GM21786 (cell line): ENCODE data around the gene MTMR2.
"Not testable (repeated sequence)": the region's sequence is repeated elsewhere in the genome, so short reads cannot be mapped to it uniquely, and the experiment has no call there.

Experiments used
- ATAC-seq: cut with Tn5 transposase; IDR thresholded peaks from one replicate; pipeline ENCODE4 v1.9.1; 2021; ENCODE audit not compliant: unreplicated experiment

The MTMR2 gene

DNA sequence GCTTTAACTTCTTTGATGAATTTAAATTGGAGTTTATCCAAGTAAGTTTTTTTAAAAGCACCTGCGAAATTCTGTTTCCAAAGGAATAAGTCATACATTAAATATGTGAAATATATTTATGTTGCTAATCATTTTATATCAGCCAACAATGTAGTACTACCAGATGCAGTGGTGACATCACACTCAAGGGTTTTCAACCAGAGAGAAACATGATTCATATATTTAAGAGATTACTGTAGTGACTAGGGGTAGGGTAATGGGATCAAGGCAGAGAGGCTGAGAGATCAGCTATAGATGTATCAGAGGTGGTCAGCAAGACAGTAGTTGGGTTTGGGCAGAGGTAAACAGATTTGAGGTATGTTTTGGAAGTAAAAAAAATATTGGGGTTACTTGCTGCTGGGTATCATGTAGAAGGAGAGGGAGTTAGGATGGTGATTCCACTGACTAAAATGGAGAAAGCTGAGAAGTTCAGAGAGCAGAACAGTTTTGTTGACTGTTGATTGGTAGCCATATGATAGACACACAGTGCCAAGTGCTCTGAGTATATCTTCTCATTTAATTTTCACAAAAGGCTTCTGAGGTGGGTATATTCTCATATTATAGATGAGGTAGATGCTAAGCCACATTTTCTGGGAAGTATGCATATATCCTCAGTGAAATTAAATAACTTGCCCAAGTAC lies 94.2 kb downstream of the MTMR2 start:
- no peak for ATAC-seq

DNA sequence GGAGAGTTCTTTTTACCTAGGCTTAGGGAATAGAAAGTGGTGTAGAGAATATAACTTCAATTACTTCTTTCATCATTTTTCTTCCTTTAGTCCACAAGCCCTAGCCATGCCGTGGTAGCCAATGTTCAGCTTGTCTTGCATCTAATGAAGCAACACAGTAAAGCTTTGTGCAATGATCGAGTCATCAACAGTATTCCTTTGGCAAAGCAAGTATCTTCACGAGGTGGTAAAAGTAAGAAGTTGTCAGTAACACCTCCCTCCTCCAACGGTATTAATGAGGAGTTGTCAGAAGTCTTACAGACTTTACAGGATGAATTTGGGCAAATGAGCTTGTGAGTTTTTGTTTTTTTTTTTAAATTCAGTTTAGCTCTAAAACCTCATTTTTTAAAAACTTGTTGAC lies 96.2 kb downstream of the MTMR2 start:
- no peak for ATAC-seq

DNA sequence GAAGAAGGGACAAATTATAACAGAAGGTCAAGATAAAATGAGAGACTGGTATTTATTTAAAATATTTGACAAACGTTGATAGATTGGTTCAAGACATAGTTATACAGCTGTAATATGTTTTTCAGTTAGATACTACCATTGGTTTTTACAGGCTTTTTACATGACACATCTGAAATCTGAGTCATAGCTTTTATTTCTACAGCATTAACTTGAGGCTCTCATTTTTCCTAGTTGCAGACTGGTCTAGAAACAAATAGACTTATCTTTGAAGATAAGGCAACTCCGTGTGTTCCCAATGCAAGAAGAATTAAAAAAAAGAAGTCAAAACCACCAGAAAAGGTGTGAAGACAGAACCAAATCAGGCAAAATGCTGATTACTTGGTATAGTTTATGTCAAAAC lies 102.3 kb downstream of the MTMR2 start:
- no peak for ATAC-seq

DNA sequence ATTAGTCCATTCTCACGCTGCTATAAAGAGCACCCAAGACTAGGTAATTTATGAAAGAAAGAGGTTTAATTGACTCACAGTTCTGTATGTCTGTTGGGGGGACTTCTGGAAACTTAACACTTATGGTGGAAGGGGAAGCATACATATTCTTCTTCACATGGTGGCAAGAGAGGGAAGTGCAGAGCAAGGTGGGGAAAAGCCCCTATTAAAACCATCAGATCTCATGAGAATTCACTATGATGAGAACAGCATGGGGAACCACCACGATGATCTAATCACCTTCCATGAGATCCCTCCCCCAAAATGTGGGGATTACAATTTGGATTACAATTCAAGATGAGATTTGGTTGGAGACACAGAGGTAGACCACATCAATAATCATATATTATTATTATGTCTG lies 107.9 kb downstream of the MTMR2 start:
- ATAC-seq = no peak

DNA sequence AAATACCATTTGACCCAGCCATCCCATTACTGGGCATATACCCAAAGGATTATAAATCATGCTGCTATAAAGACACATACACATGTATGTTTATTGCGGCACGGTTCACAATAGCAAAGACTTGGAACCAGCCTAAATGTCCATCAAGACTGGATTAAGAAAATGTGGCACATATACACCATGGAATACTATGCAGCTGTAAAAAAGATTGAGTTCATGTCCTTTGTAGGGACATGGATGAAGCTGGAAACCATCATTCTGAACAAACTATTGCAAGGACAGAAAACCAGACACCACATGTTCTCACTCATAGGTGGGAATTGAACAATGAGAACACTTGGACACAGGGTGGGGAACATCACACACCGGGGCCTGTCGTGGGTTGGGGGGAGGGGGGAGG lies 112.9 kb downstream of the MTMR2 start:
- not testable (repeated sequence) for ATAC-seq

DNA sequence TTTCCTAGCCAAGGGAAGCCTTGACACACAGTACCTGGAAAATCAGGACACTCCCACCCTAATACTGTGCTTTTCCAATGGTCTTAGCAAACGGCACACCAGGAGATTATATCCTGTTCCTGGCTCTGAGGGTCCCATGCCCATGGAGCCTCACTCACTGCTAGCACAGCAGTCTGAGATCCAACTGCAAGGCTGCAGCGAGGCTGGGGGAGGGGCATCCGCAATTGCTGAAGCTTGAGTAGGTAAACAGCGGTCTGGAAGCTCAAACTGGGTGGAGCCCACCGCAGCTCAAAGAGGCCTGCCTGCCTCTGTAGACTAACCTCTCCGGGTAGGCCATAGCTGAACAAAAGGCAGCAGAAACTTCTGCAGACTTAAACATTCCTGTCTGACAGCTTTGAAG lies 117.4 kb downstream of the MTMR2 start:
- not testable (repeated sequence) for ATAC-seq

DNA sequence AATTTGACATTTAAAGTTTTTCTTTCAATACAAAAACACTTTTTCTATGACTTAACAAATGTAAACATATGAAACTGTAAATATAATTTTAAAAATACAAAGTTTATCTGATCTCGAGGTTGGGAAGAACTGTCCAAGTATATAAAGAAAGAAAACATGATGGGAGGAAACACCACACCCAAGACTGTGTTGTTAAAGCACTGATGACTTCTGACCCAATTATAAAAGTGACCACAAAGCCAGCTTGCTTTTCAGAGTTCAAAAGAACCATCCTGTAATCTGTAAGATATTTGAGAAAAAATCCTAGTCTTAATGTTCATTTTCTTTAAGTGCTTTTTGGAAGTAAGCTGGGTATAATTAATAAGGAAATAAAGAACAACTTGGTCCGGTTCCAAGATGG lies 118.0 kb downstream of the MTMR2 start:
- no peak for ATAC-seq

DNA sequence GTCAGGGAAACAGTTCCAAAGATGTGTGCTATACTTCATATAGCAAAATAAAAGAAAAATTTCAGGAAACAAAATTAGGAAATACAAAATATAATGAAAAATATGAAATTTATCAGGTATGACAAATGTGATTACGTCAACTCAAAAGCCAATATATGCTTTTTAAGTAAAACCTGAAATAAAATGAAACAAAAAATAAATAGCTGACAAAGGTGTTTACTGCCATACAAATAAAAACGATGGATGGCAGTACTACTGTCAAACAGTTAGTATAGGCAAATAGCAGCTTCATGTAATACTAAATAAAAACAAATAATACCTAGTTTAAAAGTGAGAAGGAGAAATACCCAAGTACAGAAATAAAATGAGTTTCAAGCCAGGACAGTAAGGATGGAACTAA lies 119.9 kb downstream of the MTMR2 start:
- no peak for ATAC-seq

DNA sequence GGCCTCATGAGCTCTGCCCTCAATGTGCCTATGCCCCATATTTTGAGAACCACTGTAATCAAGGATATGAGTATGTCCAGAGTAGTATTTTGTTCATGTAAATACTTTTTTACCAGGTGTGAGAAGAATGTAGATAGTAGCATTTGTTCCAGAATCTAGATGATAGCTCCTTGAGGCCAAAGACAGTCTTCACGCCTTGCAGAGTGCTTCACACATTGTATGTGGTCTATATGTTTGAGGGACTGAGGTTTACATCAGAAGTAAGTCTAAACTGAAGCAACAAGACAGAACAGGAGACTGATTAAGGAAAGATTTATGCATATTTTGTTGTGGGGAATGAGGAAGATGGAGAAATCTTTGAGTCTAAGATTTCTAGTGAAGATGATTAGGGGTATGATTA lies 121.1 kb downstream of the MTMR2 start:
- ATAC-seq = no peak

DNA sequence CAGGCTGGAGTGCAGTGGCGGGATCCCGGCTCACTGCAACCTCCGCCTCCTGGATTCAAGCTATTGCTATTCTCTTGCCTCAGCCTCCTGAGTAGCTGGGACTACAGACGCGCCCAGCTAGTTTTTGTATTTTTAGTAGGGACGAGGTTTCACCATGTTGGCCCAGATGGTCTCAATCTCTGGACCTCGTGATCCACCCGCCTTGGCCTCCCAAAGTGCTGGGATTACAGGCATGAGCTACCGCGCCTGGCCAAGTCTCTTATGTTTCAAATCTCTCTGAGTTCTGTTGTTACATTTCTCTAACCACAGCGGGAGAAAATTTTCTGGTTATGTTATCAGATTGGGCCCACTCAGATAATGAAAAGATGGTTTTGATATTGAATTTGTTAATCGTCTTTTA lies 123.5 kb downstream of the MTMR2 start:
- no peak for ATAC-seq

DNA sequence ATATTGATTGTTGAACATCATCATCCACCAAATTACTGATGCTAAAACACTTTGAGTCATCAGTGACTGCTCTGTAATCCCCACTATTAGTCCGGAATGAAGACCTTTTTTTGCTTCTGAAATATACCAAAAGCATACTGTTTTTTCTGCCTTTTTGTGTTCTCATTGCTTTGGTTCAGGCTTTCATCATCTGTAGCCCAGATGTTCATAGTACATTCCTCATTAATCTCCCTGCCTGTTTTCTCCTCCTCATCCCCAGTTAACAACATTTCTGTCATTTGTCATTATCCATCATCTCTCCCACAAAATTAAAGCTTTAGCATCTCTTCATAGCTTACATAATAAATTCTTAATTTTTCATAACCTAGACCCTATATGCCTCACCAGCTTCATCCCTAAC lies 124.4 kb downstream of the MTMR2 start:
- ATAC-seq = no peak

DNA sequence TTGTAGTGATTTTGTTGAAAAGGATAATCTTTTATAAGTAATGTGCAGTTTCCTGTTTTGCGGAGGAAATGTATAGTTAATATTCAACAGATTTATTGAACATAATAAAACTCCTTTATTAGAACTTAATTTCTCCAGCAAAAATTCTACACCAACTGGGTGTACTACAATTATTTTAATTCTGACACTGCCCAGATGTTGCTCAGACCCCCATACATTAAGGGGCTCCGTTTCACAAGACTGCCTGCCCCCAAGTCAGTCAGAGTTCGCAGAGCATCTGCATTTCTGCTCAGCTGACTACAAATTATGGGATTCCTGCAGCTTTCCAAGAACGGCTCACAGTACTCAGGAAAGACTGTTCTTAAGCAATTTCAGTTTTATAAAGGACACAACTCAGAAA lies 127.4 kb downstream of the MTMR2 start:
- no peak for ATAC-seq

DNA sequence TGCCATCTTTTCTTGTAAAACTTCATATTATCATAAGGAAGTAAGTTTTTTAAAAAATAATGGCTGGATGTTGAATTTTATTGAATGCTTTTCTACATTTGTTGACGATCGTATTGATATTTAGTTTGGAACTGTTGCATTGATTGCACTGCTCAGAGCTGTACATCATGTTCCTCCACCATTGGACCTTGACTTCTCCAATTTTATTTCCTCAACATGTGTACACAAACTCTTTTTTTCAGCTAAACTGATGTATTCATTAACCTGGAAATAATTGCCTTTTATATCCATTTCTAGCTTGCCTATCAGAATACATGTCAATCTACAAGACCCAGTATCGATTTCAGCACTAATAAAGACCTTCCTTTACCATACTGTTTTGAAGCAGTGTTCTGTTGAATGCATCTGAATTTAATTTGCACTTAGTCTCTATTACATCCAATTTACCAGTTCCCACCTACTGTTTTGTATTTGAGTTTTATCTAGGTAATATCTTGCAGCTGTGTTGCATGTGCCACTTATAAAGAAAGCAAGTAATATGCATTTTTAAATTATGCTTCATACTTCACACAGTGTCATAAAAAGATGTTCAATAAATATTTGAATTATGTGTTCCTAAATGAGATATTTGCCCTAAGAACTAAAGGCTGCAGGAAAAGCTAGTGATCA lies 128.1 kb downstream of the MTMR2 start:
- ATAC-seq = no peak

DNA sequence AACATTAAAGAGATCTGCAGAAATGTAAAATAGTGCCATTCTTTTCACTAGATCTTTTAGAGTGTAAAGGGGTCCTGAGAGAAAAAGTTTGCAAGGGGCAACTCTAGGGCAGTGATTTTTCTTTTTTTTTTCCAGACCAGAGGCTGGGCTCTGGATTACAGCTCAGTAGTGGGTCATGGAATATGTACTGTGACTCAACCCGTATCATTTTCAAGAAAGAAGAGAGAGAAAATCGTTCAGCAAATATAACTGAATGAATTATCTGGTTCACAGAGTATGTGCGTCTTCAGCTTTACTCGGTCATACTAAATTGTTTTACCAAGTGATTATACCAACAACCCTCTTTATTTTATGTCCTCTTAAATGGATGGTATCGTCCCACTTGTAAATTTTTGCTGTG lies 129.8 kb downstream of the MTMR2 start:
- ATAC-seq = no peak

DNA sequence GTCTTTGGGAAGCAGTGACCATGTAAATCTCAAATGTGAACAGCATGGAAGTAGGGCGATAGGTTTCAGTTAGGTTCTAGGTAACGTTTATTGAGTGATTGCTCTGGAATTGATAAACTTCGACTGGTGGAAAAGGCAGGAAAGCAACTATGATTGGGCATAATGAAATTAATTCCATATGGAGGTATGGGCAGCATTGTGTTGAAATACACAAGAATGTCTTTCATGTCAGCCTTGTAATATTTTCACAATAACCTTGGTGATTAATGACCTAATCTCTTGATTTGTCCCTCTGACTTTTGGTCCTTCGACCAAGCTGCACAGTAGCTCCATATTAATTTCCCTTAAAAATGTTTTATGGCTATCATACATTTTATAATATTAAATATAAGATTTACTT lies 130.8 kb downstream of the MTMR2 start:
- ATAC-seq = no peak

DNA sequence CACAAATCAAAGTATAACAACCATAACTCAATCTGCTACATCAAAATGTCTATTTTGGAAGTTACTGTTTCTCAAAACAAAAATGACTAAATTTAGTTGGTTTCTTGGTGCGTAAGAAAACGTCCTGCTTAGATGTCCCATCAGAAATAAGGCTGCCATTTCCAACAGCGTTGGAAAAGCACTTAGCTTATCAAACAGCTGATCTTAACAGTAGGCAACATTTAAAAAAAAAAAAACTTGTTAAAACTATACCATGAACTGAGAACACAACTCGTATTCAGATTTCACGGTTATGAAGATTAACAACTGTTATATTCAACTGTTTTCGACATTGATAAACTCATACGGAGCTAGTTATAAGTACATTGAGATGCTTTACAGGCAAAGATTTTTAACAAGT lies 131.2 kb downstream of the MTMR2 start:
- ATAC-seq = no peak

DNA sequence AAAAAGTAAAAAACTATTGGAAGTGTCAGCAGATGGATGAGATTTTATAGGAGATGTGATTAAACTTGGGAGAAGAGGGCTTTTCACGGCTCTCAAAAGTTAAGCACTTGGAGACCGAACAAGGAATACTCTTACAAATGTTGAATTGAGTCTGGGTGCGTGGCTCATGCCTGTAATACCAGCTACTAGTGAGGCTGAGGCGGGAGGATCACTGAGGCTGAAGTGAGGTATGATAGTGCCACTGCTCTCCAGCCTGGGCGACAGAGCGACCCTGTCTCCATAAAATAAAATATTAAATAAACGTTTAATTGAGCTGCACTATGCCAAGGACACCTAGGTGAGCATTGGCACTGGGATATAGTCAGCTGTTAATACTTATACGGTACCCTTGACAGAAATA lies 131.7 kb downstream of the MTMR2 start:
- ATAC-seq = no peak

DNA sequence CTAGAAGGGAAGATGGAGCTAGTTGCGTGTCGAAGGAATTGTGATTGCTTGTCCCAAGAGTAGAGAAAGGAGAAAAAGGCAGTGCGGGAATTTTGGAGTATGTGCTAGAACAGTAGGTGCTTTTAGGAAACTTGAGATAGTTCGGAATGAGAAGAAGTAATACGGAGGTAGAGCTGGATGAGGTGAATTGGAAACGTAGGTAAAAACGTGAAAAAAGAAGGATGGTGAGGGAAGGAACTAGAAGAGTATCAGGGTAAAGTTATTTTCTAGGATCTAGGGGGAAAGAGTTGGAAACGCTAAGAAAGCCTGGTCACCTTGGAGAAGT lies 132.2 kb downstream of the MTMR2 start:
- ATAC-seq = no peak

DNA sequence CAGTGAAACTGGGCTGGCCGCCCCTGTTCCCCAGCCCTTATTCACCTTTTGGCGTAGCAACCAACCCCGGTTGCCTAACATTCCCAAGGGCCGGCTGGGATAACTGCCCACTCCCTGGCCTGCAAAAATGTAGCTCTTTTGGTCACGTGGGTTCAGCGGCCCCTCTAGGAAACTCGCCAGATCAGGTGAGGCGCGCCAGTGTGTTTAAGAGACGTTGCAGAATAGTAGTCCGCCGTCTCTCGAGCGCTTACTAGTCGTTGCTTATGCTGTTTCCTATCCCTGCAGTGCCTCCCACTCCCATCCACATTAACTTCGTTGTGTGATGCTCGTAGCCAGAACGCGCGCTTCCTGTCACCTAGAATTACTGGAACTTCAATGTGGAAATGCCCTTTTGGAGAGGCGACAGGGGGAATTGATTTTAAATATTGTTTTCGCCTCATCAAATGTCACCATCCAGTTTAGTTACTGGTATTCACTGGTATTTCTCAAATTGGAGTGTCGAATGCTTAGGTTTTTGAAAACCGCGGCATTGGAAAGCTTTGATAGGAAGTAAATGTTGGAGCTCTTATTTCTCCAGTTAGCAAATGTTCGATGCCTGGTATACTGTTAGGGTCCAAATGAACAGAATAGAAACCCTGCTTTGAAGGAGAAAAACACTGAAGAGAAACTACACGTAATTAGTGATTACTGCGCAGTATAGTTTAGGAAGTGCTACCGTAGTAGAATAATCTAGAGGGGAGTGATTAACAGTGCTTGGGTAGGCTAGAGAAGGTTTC lies 132.8 kb downstream of the MTMR2 start:
- ATAC-seq = no peak

DNA sequence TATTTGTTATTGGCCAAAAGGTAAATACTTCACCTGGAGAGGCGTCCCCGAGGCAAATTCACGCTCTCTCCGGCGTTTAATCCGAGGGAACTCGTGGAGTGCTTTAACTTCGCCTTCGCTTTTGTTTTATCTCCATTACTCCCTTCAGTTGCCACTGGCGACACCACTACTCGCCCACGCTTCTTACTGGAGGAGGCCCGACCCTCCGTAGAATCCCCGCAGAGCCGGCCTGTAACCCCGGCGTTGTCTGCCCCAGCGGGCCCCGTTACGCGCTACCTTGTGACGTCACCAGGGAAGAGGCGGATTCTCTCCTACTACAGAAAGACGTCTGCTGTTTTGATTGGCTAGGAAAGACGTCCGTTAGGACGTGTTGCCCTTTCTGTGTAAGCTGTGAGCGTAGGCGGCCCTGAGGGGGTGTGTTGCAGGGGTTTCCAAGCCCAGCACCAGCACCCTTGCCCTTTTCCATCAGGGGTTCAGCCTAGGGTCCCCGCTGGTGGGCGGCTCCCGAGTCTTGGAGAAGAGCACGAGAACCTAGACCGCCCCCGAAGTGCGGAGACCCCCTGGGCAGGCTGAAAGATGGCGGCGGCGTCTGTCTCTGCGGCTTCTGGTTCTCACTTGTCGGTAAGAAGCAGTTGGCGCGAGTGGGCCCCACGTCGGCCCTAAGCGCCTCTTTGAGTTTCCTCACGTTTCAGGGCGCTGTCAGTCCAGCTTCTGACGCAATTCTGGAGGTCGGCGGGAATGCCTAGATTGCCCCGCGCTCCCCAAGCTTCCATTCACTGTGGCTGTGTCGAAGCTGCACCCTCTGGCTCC lies 133.6 kb downstream of the MTMR2 start, which contains the start of gene CEP57:
CEP57 (plus strand) TSS at position 376 of the 810 bp plus-strand sequence; CDS start at position 577, 201 bp downstream.
- ATAC-seq = peak; percentile 69

DNA sequence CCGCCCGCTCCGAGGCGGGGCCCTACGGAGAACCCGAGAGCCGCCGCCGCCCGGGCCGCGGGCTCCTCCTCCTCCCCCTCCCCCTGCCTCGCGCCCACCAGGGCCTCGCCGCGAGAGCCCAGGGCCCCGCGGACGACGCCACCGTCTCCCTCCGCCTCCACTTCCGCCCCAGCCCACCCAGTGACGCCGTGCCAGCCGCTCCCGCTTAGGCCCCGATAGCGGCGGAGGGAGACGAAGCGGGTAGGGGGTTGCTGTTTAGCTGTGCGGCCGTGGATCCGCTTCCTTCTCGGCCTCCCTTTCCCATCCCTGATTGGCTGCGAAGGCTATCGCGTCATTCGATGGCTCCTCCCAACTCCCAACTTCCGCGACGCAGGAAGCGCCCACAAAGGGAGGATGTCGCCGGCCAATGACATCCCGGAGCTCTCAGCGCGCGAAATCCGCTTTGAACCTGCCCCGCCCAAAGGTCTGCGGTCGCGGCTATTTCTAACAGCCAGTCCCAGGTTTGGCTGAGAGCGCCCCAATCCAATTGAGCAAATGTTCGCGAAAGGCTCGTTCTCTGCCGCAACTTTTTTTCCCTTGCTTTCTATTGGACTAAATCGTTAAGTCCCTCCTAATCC lies 134.3 kb downstream of the MTMR2 start, which contains the start of gene FAM76B:
FAM76B (minus strand) TSS at position 277 of the 617 bp plus-strand sequence. CDS start 304 bp downstream, outside the sequence.
- peak; percentile 67 for ATAC-seq
